Kidney (tissue), 14 donors: ENCODE data around the gene HMG20B. TPM values are rescaled to one million over a fixed set of nuclear protein-coding genes. Genes with fewer than 3 reads are reported as not detected.
A peak's percentile ranks its signal among the peaks of the same experiment; 100 is the strongest.

Source experiments
- DNase-seq, 5 donors: peaks; one replicate each; pipeline ENCODE4 v3.0.0-alpha.2; 2013 to 2020
- FAIRE-seq: peaks from 2 replicates; lab custom pipeline; 2012; peaks lifted over from hg19 to GRCh38; lab: Jason Lieb, UNC
- H3K27ac ChIP-seq, 2 donors: one replicate each; pipeline ENCODE4 v1.7.0; 2013; ENCODE audit warnings: low read depth in 2 of 2, low read length in 2 of 2, inconsistent platforms in 1 of 2
- H3K27me3 ChIP-seq: one replicate; pipeline ENCODE4 v1.7.1; 2013; ENCODE audit warnings: low read length, inconsistent platforms; ENCODE audit not compliant: control insufficient read depth, insufficient read depth
- H3K36me3 ChIP-seq, 3 donors: one replicate each; pipeline versions ENCODE4 v1.7.0 to v1.7.1; 2013; ENCODE audit warnings: low read length in 3 of 3, control low read depth in 1 of 3, inconsistent platforms in 1 of 3; ENCODE audit not compliant: insufficient read depth in 3 of 3, control insufficient read depth in 2 of 3
- H3K4me1 ChIP-seq, 3 donors: one replicate each; pipeline versions ENCODE4 v1.7.0 to v1.7.1; 2013; ENCODE audit warnings: low read length in 3 of 3, inconsistent platforms in 1 of 3, low read depth in 1 of 3; ENCODE audit not compliant: control insufficient read depth in 2 of 3, insufficient read depth in 2 of 3
- H3K4me3 ChIP-seq, 3 donors: one replicate each; pipeline versions ENCODE4 v1.7.0 to v1.8.1; 2013; ENCODE audit warnings: low read length in 3 of 3, control low read depth in 1 of 3, inconsistent platforms in 1 of 3
- H3K9ac ChIP-seq, 3 donors: one replicate each; pipeline versions ENCODE4 v1.7.0 to v1.7.1; 2013; ENCODE audit warnings: low read length in 3 of 3, control low read depth in 1 of 3, inconsistent platforms in 1 of 3
- H3K9me3 ChIP-seq, 3 donors: one replicate each; pipeline versions ENCODE4 v1.7.0 to v1.7.1; 2013; ENCODE audit warnings: low read length in 3 of 3, control low read depth in 1 of 3, inconsistent platforms in 1 of 3; ENCODE audit not compliant: control insufficient read depth in 2 of 3, insufficient read depth in 1 of 3
- CTCF ChIP-seq: IDR thresholded peaks from 3 replicates; pipeline ENCODE4 v1.5.1; 2012; ENCODE audit warnings: mild to moderate bottlenecking, moderate library complexity, borderline replicate concordance; ENCODE audit not compliant: insufficient read depth; ENCODE audit errors: extremely low read depth
- intact Hi-C: fragments of 100-400 bp; cut with DNase I; formaldehyde crosslinking; loops from one replicate; pipeline ENCODE4 v1.11.1; 2022
- polyA plus RNA-seq: library from polyadenylated mRNA; stranded (reverse); fragments of 350-450 nt; fragmentation: Illumina TruSeq; extraction: RNeasy Lipid Tissue Mini Kit (QIAGEN cat#74804); gene quantifications from one replicate; pipeline ENCODE4 v1.2.3, GENCODE V29; 2014; ENCODE audit warnings: low read depth, low replicate concordance; ENCODE audit not compliant: insufficient read depth
- total RNA-seq: library from RNA; stranded (reverse); fragmentation: NEBNext Ultra II Directional; extraction: Animal tissue kit (Norgen Biotek cat#: 25700); gene quantifications from one replicate; pipeline ENCODE4 v1.2.1, GENCODE V29; 2021
- donor health status: control.
- donor health status: control.
- donor health status: control.
- donor health status: control.
- donor health status: control.
- donor health status: DM: yes; HTN: yes; CAD: no.
- donor health status: Normal renal cell carcinoma (clear cell type).

HMG20B gene
- total and polyA plus RNA-seq, 2 donors from 2014 or later, result 69.7 to 82.6 TPM

- FAIRE-seq (no peak), DNase-seq (peak in 4 of 5 donors; percentile 37 to 87 (median 59))
- H3K36me3 ChIP-seq, result no peaks in the 10 kb centered on the region
- peak overlapping the region in 1 of 3 donors; percentile 32 for H3K4me3 ChIP-seq
- intact Hi-C loops, result no loop called here
- peak; percentile 73 for TF ChIP-seq CTCF
- no peak overlapping the region for H3K27ac ChIP-seq
- no peaks in the 10 kb centered on the region for H3K27me3 ChIP-seq
- no peak overlapping the region for H3K9ac ChIP-seq
- H3K9me3 ChIP-seq, result no peaks in the 10 kb centered on the region
- peaks cover 0 to 3% (median 0%) of the 10 kb centered on the region in 3 donors for H3K4me1 ChIP-seq
Observed at GRCh38 chr19:3618144-3618810, 45.5 kb downstream of the HMG20B start.

- DNase-seq, result peak in 1 of 5 donors; percentile 71
- intact Hi-C loops, result no loop called here
Observed at GRCh38 chr19:3618811-3619630, 46.3 kb downstream of the HMG20B start.

GRCh38 chr19:3619631-3620012, 46.9 kb downstream of the HMG20B start:
- no peak for TF ChIP-seq CTCF
- Histone ChIP-seq H3K4me3 (no peak overlapping the region), H3K27ac (no peak overlapping the region), H3K36me3 (no peaks in the 10 kb centered on the region), H3K9ac (no peak overlapping the region), H3K9me3 (no peaks in the 10 kb centered on the region), H3K27me3 (no peaks in the 10 kb centered on the region), H3K4me1 (peaks cover 0 to 8% (median 0%) of the 10 kb centered on the region in 3 donors)
- FAIRE-seq (no peak), DNase-seq (peak in 1 of 5 donors; percentile 75)
- intact Hi-C loops, result no loop called here

More at GRCh38 chr19:3618811-3619630, 46.3 kb downstream of the HMG20B start:
- Histone ChIP-seq H3K36me3 (no peaks in the 10 kb centered on the region), H3K9me3 (no peaks in the 10 kb centered on the region), H3K27ac (no peak overlapping the region), H3K27me3 (no peaks in the 10 kb centered on the region), H3K9ac (no peak overlapping the region), H3K4me3 (no peak overlapping the region), H3K4me1 (peaks cover 0 to 4% (median 0%) of the 10 kb centered on the region in 3 donors)
- TF ChIP-seq CTCF, result no peak
- FAIRE-seq, result no peak
